IMR-90 (cell line): ENCODE measurements around the gene CFAP61. TPM values are rescaled to one million over a fixed set of nuclear protein-coding genes. Genes with fewer than 3 reads are reported as not detected.

Source experiments
- ATAC-seq: fragments of 200-7000 bp; cut with Tn5 transposase; 2 replicates; pipeline ENCODE4 v1.9.1; 2020; ENCODE audit warnings: low read depth, mild to moderate bottlenecking, moderate library complexity
- BruUV-seq: library from RNA; stranded (reverse); fragments of 400-500 nt; replicated peaks from 2 replicates; lab custom pipeline; 2021; lab: Mats Ljungman, UMichigan
- CTCF ChIA-PET: fragments of 300-600 bp; formaldehyde crosslinking; extraction: SDS; loops from one replicate; lab custom pipeline; 2021; ENCODE audit warnings: antibody characterized with exemption; lab: Yijun Ruan, JAX
- POLR2A ChIA-PET: fragments of 300-600 bp; sonication (Branson Sonifier 250); formaldehyde crosslinking; loops from one replicate; lab custom pipeline; 2022; ENCODE audit warnings: antibody characterized with exemption; ENCODE audit not compliant: unreplicated experiment; lab: Charles Lee
- DNase-seq: peaks from one replicate; pipeline ENCODE4 v3.0.0; 2013
- H2AFZ ChIP-seq: replicated peaks from 2 replicates; pipeline ENCODE3; 2013; ENCODE audit warnings: low read length, mild to moderate bottlenecking; ENCODE audit not compliant: poor library complexity
- H2AK5ac ChIP-seq: 2 replicates; pipeline ENCODE4 v1.6.1; 2013; ENCODE audit warnings: low read depth, low read length, inconsistent platforms
- H2AK9ac ChIP-seq: replicated peaks from 2 replicates; pipeline ENCODE3; 2013; ENCODE audit warnings: mild to moderate bottlenecking, low read depth, low read length, moderate library complexity; ENCODE audit not compliant: poor library complexity
- H2BK120ac ChIP-seq: 2 replicates; pipeline ENCODE4 v1.6.1; 2013; ENCODE audit warnings: low read depth, low read length, inconsistent platforms
- H2BK15ac ChIP-seq: 3 replicates; pipeline ENCODE4 v1.6.1; 2013; ENCODE audit warnings: low read depth, low read length, inconsistent platforms
- H2BK20ac ChIP-seq: 2 replicates; pipeline ENCODE4 v1.6.1; 2013; ENCODE audit warnings: low read depth, mild to moderate bottlenecking, inconsistent platforms, low read length, moderate library complexity
- H2BK5ac ChIP-seq: 2 replicates; pipeline ENCODE4 v1.6.1; 2013; ENCODE audit warnings: mild to moderate bottlenecking, low read depth, low read length, inconsistent platforms; ENCODE audit not compliant: poor library complexity, severe bottlenecking
- H3K14ac ChIP-seq: replicated peaks from 2 replicates; pipeline ENCODE4 v1.6.1; 2013; ENCODE audit warnings: low read depth, low read length, inconsistent platforms
- H3K18ac ChIP-seq: 2 replicates; pipeline ENCODE4 v1.6.1; 2013; ENCODE audit warnings: low read depth, low read length, control low read depth
- H3K23ac ChIP-seq: 2 replicates; pipeline ENCODE4 v1.6.1; 2013; ENCODE audit warnings: low read depth, low read length, inconsistent platforms
- H3K27ac ChIP-seq: 2 replicates; pipeline ENCODE4 v1.5.1; 2013; ENCODE audit warnings: mild to moderate bottlenecking, control low read depth, low read length; ENCODE audit not compliant: insufficient read depth
- H3K27me3 ChIP-seq: 2 replicates; pipeline ENCODE4 v1.6.1; 2013; ENCODE audit warnings: low read length; ENCODE audit not compliant: control insufficient read depth, insufficient read depth
- H3K36me3 ChIP-seq: 2 replicates; pipeline ENCODE4 v1.6.1; 2013; ENCODE audit warnings: low read length, mixed read lengths; ENCODE audit not compliant: control insufficient read depth, insufficient read depth
- H3K4ac ChIP-seq: 2 replicates; pipeline ENCODE4 v1.6.1; 2013; ENCODE audit warnings: low read depth, low read length, inconsistent platforms
- H3K4me1 ChIP-seq: 2 replicates; pipeline ENCODE4 v1.6.1; 2013; ENCODE audit warnings: low read length, mixed read lengths; ENCODE audit not compliant: control insufficient read depth, insufficient read depth
- H3K4me2 ChIP-seq: 2 replicates; pipeline ENCODE4 v1.6.1; 2013; ENCODE audit warnings: low read depth, mild to moderate bottlenecking, control low read depth, low read length, moderate library complexity
- H3K4me3 ChIP-seq: 2 replicates; pipeline ENCODE4 v1.5.1; 2013; ENCODE audit warnings: low read depth, mild to moderate bottlenecking, control low read depth, low read length, moderate library complexity; ENCODE audit not compliant: insufficient read depth
- H3K56ac ChIP-seq: 2 replicates; pipeline ENCODE4 v1.6.1; 2013; ENCODE audit warnings: low read length, inconsistent platforms; ENCODE audit not compliant: insufficient read depth; ENCODE audit errors: extremely low read depth
- H3K79me1 ChIP-seq, 2 experiments: 2 replicates each; pipeline ENCODE4 v1.6.1; 2013; ENCODE audit warnings: low read length in 2 of 2, inconsistent platforms in 1 of 2, low read depth in 1 of 2
- H3K9ac ChIP-seq: 2 replicates; pipeline ENCODE4 v1.6.1; 2013; ENCODE audit warnings: low read depth, low read length, control low read depth
- H3K9me1 ChIP-seq: 2 replicates; pipeline ENCODE4 v1.6.1; 2013; ENCODE audit warnings: low read length, inconsistent platforms; ENCODE audit not compliant: insufficient read depth
- H3K9me3 ChIP-seq: 2 replicates; pipeline ENCODE4 v1.6.1; 2013; ENCODE audit warnings: low read length; ENCODE audit not compliant: control insufficient read depth, insufficient read depth
- H4K20me1 ChIP-seq: 2 replicates; pipeline ENCODE4 v1.6.1; 2013; ENCODE audit warnings: low read length, inconsistent platforms; ENCODE audit not compliant: insufficient read depth
- H4K5ac ChIP-seq: 2 replicates; pipeline ENCODE4 v1.6.1; 2013; ENCODE audit warnings: mild to moderate bottlenecking, low read depth, low read length, control low read depth
- H4K8ac ChIP-seq, 2 experiments: 2 replicates each; pipeline ENCODE4 v1.6.1; 2013; ENCODE audit warnings: low read depth in 2 of 2, low read length in 2 of 2, control low read depth in 1 of 2, inconsistent platforms in 1 of 2
- H4K91ac ChIP-seq: 2 replicates; pipeline ENCODE4 v1.6.1; 2013; ENCODE audit warnings: low read depth, low read length, inconsistent platforms; ENCODE audit not compliant: insufficient read depth
- BHLHE40 ChIP-seq: fragments of 150-350 bp; IDR thresholded peaks from 2 replicates; pipeline ENCODE4 v1.6.1; 2016; ENCODE audit warnings: mild to moderate bottlenecking, low read depth, low read length
- CEBPB ChIP-seq: IDR thresholded peaks from 2 replicates; pipeline ENCODE4 v1.6.1; 2012; ENCODE audit warnings: low read depth, low read length, improper control_type of control experiment
- CHD1 ChIP-seq: IDR thresholded peaks from 2 replicates; pipeline ENCODE4 v1.6.1; 2012; ENCODE audit warnings: low read depth, low read length, improper control_type of control experiment
- FOS ChIP-seq: fragments of 150-350 bp; IDR thresholded peaks from 2 replicates; pipeline ENCODE4 v1.6.1; 2016; ENCODE audit warnings: low read depth, low read length
- MAFK ChIP-seq: IDR thresholded peaks from 2 replicates; pipeline ENCODE4 v1.6.1; 2012; ENCODE audit warnings: low read depth, low read length, improper control_type of control experiment
- MAZ ChIP-seq: IDR thresholded peaks from 2 replicates; pipeline ENCODE4 v1.6.1; 2012; ENCODE audit warnings: low read depth, mild to moderate bottlenecking, low read length, improper control_type of control experiment, moderate library complexity, borderline replicate concordance
- MXI1 ChIP-seq: IDR thresholded peaks from 2 replicates; pipeline ENCODE4 v1.6.1; 2012; ENCODE audit warnings: low read depth, mild to moderate bottlenecking, low read length, moderate library complexity, borderline replicate concordance
- NFE2L2 ChIP-seq: fragments of 150-350 bp; IDR thresholded peaks from 2 replicates; pipeline ENCODE4 v1.6.1; 2016; ENCODE audit warnings: low read depth, mild to moderate bottlenecking, low read length
- POLR2A ChIP-seq: IDR thresholded peaks from 2 replicates; pipeline ENCODE4 v1.6.1; 2012; ENCODE audit warnings: mild to moderate bottlenecking, low read depth, low read length
- RAD21 ChIP-seq: IDR thresholded peaks from 2 replicates; pipeline ENCODE4 v1.6.1; 2012; ENCODE audit warnings: low read length, improper control_type of control experiment
- RCOR1 ChIP-seq: IDR thresholded peaks from 2 replicates; pipeline ENCODE4 v1.6.1; 2012; ENCODE audit warnings: mild to moderate bottlenecking, low read length, improper control_type of control experiment; ENCODE audit not compliant: insufficient replicate concordance
- RFX5 ChIP-seq: IDR thresholded peaks from 2 replicates; pipeline ENCODE4 v1.8.0; 2012; ENCODE audit warnings: low read depth, mild to moderate bottlenecking, low read length, moderate library complexity
- SMC3 ChIP-seq: fragments of 150-350 bp; IDR thresholded peaks from 2 replicates; pipeline ENCODE4 v1.6.1; 2016; ENCODE audit warnings: low read depth, mild to moderate bottlenecking, antibody characterized with exemption, low read length, moderate library complexity
- WGBS, 2 experiments: methylation state at CpG; one replicate each; pipeline versions ENCODE4 v1.1.5 to v1.1.7; 2013; ENCODE audit warnings: missing lambda C conversion rate in 2 of 2; ENCODE audit not compliant: insufficient read length in 1 of 2; ENCODE audit errors: extremely low coverage in 2 of 2; 5-methylcytosine and 5-hydroxymethylcytosine counted together
- dilution Hi-C: fragments of 300-500 bp; cut with HindIII; formaldehyde crosslinking; loops from one replicate; pipeline ENCODE4 v1.14.3; 2018; ENCODE audit warnings: low sequenced_read_pairs; ENCODE audit not compliant: unreplicated experiment
- in situ Hi-C: fragments of 300-500 bp; cut with MboI; formaldehyde crosslinking; loops from 3 replicates; pipeline ENCODE4 v1.14.3; 2019; ENCODE audit warnings: low sequenced_read_pairs, inconsistent platforms, mixed read lengths
- intact Hi-C: fragments of 100-400 bp; cut with micrococcal nuclease; formaldehyde crosslinking; loops from 2 replicates; pipeline ENCODE4 v1.10.0; 2022
- polyA plus RNA-seq, 3 experiments: library from polyadenylated mRNA; depleted of rRNA; stranded (reverse); fragments of >200 nt; gene quantifications; 2 replicates each; pipeline ENCODE4 v1.2.3, GENCODE V29; 2012; ENCODE audit warnings: low replicate concordance in 1 of 3
- total RNA-seq: library from RNA; depleted of rRNA; stranded (reverse); fragments of >200 nt; gene quantifications from 2 replicates; pipeline ENCODE4 v1.2.3, GENCODE V29; 2012
- TF ChIP-seq, protein P1 (sequence below): fragments of 150-350 bp; IDR thresholded peaks from 2 replicates; pipeline ENCODE4 v1.6.1; 2017; ENCODE audit warnings: mild to moderate bottlenecking, antibody characterized with exemption, low read length, low read depth
- TF ChIP-seq, protein P2 (sequence below): conservative IDR thresholded peaks from 2 replicates; pipeline ENCODE4 v1.5.1; 2012; ENCODE audit warnings: mild to moderate bottlenecking, low read depth, low read length, improper control_type of control experiment
- TF ChIP-seq, protein P3 (sequence below): fragments of 150-350 bp; IDR thresholded peaks from 2 replicates; pipeline ENCODE4 v1.6.1; 2016; ENCODE audit warnings: low read depth, mild to moderate bottlenecking, low read length, moderate library complexity, borderline replicate concordance

CFAP61 gene
- total and polyA plus RNA-seq, 2 of the 4 experiments (the other 2 are of a cell fraction): 0.07 TPM; not detected in 1

DNA sequence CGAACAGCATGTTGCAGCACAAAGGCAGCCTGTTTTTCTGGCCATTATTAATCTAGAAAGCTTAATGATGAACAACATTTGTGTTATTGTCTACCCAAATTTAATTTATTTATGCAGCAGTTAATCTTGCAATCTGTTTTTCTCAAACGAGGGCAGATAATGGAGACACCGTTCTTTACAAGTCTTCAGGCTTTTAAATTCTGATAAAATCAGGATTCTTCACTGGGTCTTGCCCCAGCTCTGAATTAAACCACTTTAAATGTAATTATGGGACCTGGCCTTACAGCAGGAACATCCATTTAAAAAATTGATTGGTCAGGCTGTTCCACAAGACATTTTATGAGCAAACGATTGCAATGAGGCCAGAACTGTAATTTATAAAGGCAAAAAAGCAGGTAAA lies 289.0 kb downstream of the CFAP61 start:
- Histone ChIP-seq H3K14ac (no peak overlapping the region), H3K79me1 (no peaks in the 10 kb centered on the region), H3K9me3 (no peaks in the 10 kb centered on the region), H2BK120ac (no peak overlapping the region), H2BK20ac (no peak overlapping the region), H4K20me1 (no peaks in the 10 kb centered on the region), H2AK9ac (no peak overlapping the region), H2BK5ac (no peak overlapping the region), H4K8ac (no peak overlapping the region), H3K4me1 (no peaks in the 10 kb centered on the region), H2BK15ac (no peak overlapping the region), H3K4me2 (no peak overlapping the region), H2AK5ac (no peak overlapping the region), H3K9me1 (no peaks in the 10 kb centered on the region), H2AFZ (no peak overlapping the region), H3K9ac (no peak overlapping the region), H4K91ac (no peak overlapping the region), H3K27me3 (peaks cover 3% of the 10 kb centered on the region), H4K5ac (no peak overlapping the region), H3K27ac (no peak overlapping the region), H3K4ac (no peak overlapping the region), H3K23ac (no peak overlapping the region), H3K18ac (no peak overlapping the region), H3K56ac (no peak overlapping the region), H3K36me3 (no peaks in the 10 kb centered on the region), H3K4me3 (no peak overlapping the region)
- POLR2A ChIA-PET: no interaction called here
- BruUV-seq: no TSS peak
- dilution Hi-C loops (no loop called here), in situ Hi-C loops (no loop called here), intact Hi-C loops (no loop called here)
- 40% methylated on average over 1 of the region's 4 CpGs; no CpG with 5 or more reads in 1 of the 2 experiments for whole genome bisulfite sequencing, 2 experiments
- ATAC-seq (no peak), DNase-seq (no peak)
- CTCF ChIA-PET: interaction anchor here (0.7 kb wide), 1 partner anchor 312 kb away, joined by 3 read pairs; no protein-coding TSS in a partner anchor
- TF ChIP-seq MAFK (no peak), MXI1 (no peak), RCOR1 (no peak), RAD21 (no peak), FOS (no peak), MAZ (no peak), POLR2A (no peak), BHLHE40 (no peak), SMC3 (no peak), CHD1 (no peak), CEBPB (no peak), RFX5 (no peak), NFE2L2 (no peak)
- TF ChIP-seq, protein P1, sequence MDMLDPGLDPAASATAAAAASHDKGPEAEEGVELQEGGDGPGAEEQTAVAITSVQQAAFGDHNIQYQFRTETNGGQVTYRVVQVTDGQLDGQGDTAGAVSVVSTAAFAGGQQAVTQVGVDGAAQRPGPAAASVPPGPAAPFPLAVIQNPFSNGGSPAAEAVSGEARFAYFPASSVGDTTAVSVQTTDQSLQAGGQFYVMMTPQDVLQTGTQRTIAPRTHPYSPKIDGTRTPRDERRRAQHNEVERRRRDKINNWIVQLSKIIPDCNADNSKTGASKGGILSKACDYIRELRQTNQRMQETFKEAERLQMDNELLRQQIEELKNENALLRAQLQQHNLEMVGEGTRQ: no peak
- TF ChIP-seq, protein P2, sequence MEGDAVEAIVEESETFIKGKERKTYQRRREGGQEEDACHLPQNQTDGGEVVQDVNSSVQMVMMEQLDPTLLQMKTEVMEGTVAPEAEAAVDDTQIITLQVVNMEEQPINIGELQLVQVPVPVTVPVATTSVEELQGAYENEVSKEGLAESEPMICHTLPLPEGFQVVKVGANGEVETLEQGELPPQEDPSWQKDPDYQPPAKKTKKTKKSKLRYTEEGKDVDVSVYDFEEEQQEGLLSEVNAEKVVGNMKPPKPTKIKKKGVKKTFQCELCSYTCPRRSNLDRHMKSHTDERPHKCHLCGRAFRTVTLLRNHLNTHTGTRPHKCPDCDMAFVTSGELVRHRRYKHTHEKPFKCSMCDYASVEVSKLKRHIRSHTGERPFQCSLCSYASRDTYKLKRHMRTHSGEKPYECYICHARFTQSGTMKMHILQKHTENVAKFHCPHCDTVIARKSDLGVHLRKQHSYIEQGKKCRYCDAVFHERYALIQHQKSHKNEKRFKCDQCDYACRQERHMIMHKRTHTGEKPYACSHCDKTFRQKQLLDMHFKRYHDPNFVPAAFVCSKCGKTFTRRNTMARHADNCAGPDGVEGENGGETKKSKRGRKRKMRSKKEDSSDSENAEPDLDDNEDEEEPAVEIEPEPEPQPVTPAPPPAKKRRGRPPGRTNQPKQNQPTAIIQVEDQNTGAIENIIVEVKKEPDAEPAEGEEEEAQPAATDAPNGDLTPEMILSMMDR: no peak
- TF ChIP-seq, protein P3, sequence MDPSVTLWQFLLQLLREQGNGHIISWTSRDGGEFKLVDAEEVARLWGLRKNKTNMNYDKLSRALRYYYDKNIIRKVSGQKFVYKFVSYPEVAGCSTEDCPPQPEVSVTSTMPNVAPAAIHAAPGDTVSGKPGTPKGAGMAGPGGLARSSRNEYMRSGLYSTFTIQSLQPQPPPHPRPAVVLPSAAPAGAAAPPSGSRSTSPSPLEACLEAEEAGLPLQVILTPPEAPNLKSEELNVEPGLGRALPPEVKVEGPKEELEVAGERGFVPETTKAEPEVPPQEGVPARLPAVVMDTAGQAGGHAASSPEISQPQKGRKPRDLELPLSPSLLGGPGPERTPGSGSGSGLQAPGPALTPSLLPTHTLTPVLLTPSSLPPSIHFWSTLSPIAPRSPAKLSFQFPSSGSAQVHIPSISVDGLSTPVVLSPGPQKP: no peak
